ENCODE measurements around the gene ARHGAP15.

The ARHGAP15 gene

GRCh38 chr2:143248631-143249030 lies 119.4 kb downstream of the ARHGAP15 start:
- H3K4me3 ChIP-seq, result no peak overlapping the region
- no peak for TF ChIP-seq CTCF (IDR thresholded peaks at IDR 0.05)
- no peak for DNase-seq (ENCODE audit: low spot score)
- H3K27ac ChIP-seq, result no peak overlapping the region

- TF ChIP-seq CTCF (IDR thresholded peaks at IDR 0.05), result no peak
- DNase-seq (ENCODE audit: low spot score), result no peak
- Histone ChIP-seq H3K4me3 (no peak overlapping the region), H3K27ac (no peak overlapping the region)
Observed at GRCh38 chr2:143251681-143252080, 122.5 kb downstream of the ARHGAP15 start.

- no peak for TF ChIP-seq CTCF (IDR thresholded peaks at IDR 0.05)
- DNase-seq (ENCODE audit: low spot score), result no peak
Observed at GRCh38 chr2:143252138-143252907, 123.1 kb downstream of the ARHGAP15 start.

GRCh38 chr2:143254110-143254509 lies 124.9 kb downstream of the ARHGAP15 start:
- no peak for DNase-seq (ENCODE audit: low spot score)
- no peak for TF ChIP-seq CTCF (IDR thresholded peaks at IDR 0.05)
- no peak overlapping the region for H3K4me3 ChIP-seq
- H3K27ac ChIP-seq, result no peak overlapping the region

More at GRCh38 chr2:143252138-143252907, 123.1 kb downstream of the ARHGAP15 start:
- Histone ChIP-seq H3K4me3 (no peak overlapping the region), H3K27ac (no peak overlapping the region)

DNA sequence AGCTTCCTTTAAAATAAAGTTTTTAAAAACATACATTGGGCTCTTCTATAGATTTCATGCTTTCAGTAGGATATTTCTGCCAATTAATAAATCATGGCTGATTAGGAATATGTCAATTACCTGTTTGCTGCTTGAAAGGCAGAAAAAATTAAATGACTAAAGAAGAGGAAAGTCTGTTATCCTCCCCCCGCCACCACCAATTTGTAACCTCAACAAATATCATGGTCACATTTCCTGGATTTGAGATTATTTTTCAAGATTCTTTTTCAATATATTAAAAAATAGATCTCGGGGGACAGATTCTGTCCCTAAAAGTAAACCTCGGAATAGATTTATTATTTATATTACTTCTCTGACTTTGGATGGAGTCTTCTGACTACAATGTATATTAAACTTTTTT lies 125.9 kb downstream of the ARHGAP15 start:
- no peak for DNase-seq (ENCODE audit: low spot score)
- TF ChIP-seq CTCF (IDR thresholded peaks at IDR 0.05), result no peak
- Histone ChIP-seq H3K4me3 (no peak overlapping the region), H3K27ac (no peak overlapping the region)

DNA sequence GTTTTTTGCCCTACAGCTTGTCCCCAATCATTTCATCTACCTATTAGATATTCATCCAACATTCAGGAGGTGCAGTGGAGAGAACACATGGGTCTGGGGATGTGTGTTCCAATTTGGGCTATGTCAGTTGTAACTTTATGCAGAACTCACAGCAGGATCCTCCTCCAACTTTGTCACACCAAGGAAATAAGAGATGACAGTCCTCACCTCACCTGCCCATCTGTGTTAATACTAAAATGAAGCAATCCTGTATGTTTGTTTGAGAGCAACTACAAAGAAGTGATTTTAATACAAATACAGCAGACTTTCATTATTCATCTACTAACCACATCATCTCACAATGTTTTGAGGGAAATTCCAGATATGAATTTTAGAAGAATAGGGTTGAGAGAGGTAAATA lies 126.7 kb downstream of the ARHGAP15 start:
- Histone ChIP-seq H3K4me3 (no peak overlapping the region), H3K27ac (no peak overlapping the region)
- TF ChIP-seq CTCF (IDR thresholded peaks at IDR 0.05), result no peak
- no peak for DNase-seq (ENCODE audit: low spot score)

Measured in coronary artery (tissue), 2 donors.